ENCODE measurements around the gene ACTRT2. TPM values are rescaled to one million over a fixed set of nuclear protein-coding genes. Genes with fewer than 3 reads are reported as not detected.

Gene ACTRT2
- polyA plus RNA-seq, 1 of the 3 experiments (the other 2 are of a cell fraction) = not detected

GRCh38 chr1:2999138-2999537, 22.1 kb upstream of the ACTRT2 start:
- CTCF ChIA-PET = no interaction called here
- no peaks in the 10 kb centered on the region for H3K36me3 ChIP-seq (replicated peaks in 1 of 2; ENCODE audit: control insufficient read depth in 1 of 2, insufficient read depth in 2 of 2, low read length in 1 of 2)
- no peak overlapping the region for H3K4me2 ChIP-seq
- H3K27ac ChIP-seq (ENCODE audit: low read depth in 2 of 2, low read length in 1 of 2) = no peak overlapping the region
- POLR2A ChIA-PET = no interaction called here
- TF ChIP-seq TCF12 (IDR thresholded peaks at IDR 0.05) = no peak
- no peak for TF ChIP-seq SMC3 (IDR thresholded peaks at IDR 0.05; ENCODE audit: low read depth, low read length)
- TF ChIP-seq ZBTB33 (IDR thresholded peaks at IDR 0.05; ENCODE audit: borderline replicate concordance, low read depth) = no peak
- TF ChIP-seq, protein P1, sequence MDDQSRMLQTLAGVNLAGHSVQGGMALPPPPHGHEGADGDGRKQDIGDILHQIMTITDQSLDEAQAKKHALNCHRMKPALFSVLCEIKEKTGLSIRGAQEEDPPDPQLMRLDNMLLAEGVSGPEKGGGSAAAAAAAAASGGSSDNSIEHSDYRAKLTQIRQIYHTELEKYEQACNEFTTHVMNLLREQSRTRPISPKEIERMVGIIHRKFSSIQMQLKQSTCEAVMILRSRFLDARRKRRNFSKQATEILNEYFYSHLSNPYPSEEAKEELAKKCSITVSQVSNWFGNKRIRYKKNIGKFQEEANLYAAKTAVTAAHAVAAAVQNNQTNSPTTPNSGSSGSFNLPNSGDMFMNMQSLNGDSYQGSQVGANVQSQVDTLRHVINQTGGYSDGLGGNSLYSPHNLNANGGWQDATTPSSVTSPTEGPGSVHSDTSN (IDR thresholded peaks at IDR 0.05) = no peak
- no peak for TF ChIP-seq ELF1 (IDR thresholded peaks at IDR 0.05)
- no peaks in the 10 kb centered on the region for H3K27me3 ChIP-seq (ENCODE audit: insufficient read depth)
- H2AFZ ChIP-seq (ENCODE audit: low read depth) = no peak overlapping the region
- no peak overlapping the region for H3K9ac ChIP-seq
- H3F3A ChIP-seq (replicated peaks; ENCODE audit: insufficient read depth) = no peaks in the 10 kb centered on the region
- H3K4me3 ChIP-seq (ENCODE audit: low read depth in 2 of 2, low read length in 1 of 2) = no peak overlapping the region
- WGBS (ENCODE audit: low lambda C conversion rate) = 0% methylated on average over 2 of the region's 2 CpGs
- H3K9me3 ChIP-seq = no peaks in the 10 kb centered on the region
- no peaks in the 10 kb centered on the region for H3K4me1 ChIP-seq (ENCODE audit: control insufficient read depth in 1 of 2, insufficient read depth in 2 of 2, low read depth in 1 of 2, low read length in 1 of 2)
- DNase-seq = no peak
- H4K20me1 ChIP-seq (ENCODE audit: insufficient read depth) = no peaks in the 10 kb centered on the region
- H3K9me2 ChIP-seq = no peaks in the 10 kb centered on the region
- H3K79me2 ChIP-seq (ENCODE audit: insufficient read depth) = no peaks in the 10 kb centered on the region

DNA sequence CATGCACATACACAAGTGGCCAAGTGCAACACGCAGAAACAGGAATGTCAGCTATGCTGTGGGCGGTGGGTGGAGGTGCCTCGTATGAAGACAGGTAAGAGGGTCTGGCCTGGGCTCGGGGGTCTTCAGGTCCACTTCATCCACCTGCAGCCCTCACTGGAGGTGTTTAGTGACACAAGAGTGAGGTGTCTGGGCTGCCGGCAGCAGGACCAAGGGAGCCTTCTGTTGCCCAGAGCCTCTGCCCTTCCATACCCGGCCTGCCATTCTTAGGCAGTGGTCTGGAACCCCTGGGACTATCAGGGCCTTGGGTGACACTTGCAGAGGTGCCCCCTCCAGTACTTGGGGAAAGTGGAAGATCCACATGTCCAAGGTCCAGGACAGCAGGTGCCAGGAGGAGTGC, 21.7 kb upstream of the ACTRT2 start:
- no peaks in the 10 kb centered on the region for H3K4me1 ChIP-seq (ENCODE audit: control insufficient read depth in 1 of 2, insufficient read depth in 2 of 2, low read depth in 1 of 2, low read length in 1 of 2)
- H3F3A ChIP-seq (replicated peaks; ENCODE audit: insufficient read depth) = no peaks in the 10 kb centered on the region
- H2AFZ ChIP-seq (ENCODE audit: low read depth) = no peak overlapping the region
- ChIA-PET CTCF (no interaction called here), POLR2A (no interaction called here)
- no peak overlapping the region for H3K27ac ChIP-seq (ENCODE audit: low read depth in 2 of 2, low read length in 1 of 2)
- no peaks in the 10 kb centered on the region for H3K27me3 ChIP-seq (ENCODE audit: insufficient read depth)
- H3K9me3 ChIP-seq = no peaks in the 10 kb centered on the region
- no peak overlapping the region for H3K4me2 ChIP-seq
- DNase-seq = no peak
- no peak overlapping the region for H3K9ac ChIP-seq
- H4K20me1 ChIP-seq (ENCODE audit: insufficient read depth) = no peaks in the 10 kb centered on the region
- 14% methylated on average over 5 of the region's 6 CpGs for WGBS (ENCODE audit: low lambda C conversion rate)
- TF ChIP-seq SMC3 (IDR thresholded peaks at IDR 0.05; ENCODE audit: low read depth, low read length) (no peak), TAF1 (IDR thresholded peaks at IDR 0.05; ENCODE audit: borderline replicate concordance, low read depth, low read length) (no peak), MAX (IDR thresholded peaks at IDR 0.05; ENCODE audit: low read depth) (no peak), EP300 (IDR thresholded peaks at IDR 0.05; ENCODE audit: borderline replicate concordance in 1 of 2, low read depth in 1 of 2, low read length in 1 of 2) (no peak), TCF12 (IDR thresholded peaks at IDR 0.05) (no peak), TEAD4 (IDR thresholded peaks at IDR 0.05; ENCODE audit: borderline replicate concordance, insufficient read depth) (no peak), ZBTB33 (IDR thresholded peaks at IDR 0.05; ENCODE audit: borderline replicate concordance, low read depth) (no peak)
- no peaks in the 10 kb centered on the region for H3K36me3 ChIP-seq (replicated peaks in 1 of 2; ENCODE audit: control insufficient read depth in 1 of 2, insufficient read depth in 2 of 2, low read length in 1 of 2)
- H3K9me2 ChIP-seq = no peaks in the 10 kb centered on the region
- H3K79me2 ChIP-seq (ENCODE audit: insufficient read depth) = no peaks in the 10 kb centered on the region
- no peak overlapping the region for H3K4me3 ChIP-seq (ENCODE audit: low read depth in 2 of 2, low read length in 1 of 2)

All from SK-N-SH (cell line).